Measurements from ENCODE around the gene NDUFV2.

NDUFV2 gene

GRCh38 chr18:9175115-9175514, 72.6 kb downstream of the NDUFV2 start:
- no peak overlapping the region for H3K4me3 ChIP-seq (ENCODE audit: insufficient read depth, low read length, poor library complexity, severe bottlenecking)
- H3K27me3 ChIP-seq (ENCODE audit: low read length) = no peaks in the 10 kb centered on the region
- H3K4me2 ChIP-seq (ENCODE audit: low read depth, low read length, poor library complexity, severe bottlenecking) = no peak overlapping the region
- peaks cover 69% of the 10 kb centered on the region for H3K79me2 ChIP-seq (ENCODE audit: insufficient read depth, low read length)
- H4K20me1 ChIP-seq (ENCODE audit: low read depth, low read length) = no peaks in the 10 kb centered on the region; the same call in 1 of the 2 replicates
- no peaks in the 10 kb centered on the region for H3K9me2 ChIP-seq (replicated peaks; ENCODE audit: insufficient read depth, low read length)
- H3K9ac ChIP-seq (ENCODE audit: low read length) = no peak overlapping the region
- no peak overlapping the region for H2AFZ ChIP-seq (ENCODE audit: low read depth, low read length, severe bottlenecking)
- TF ChIP-seq, protein P1, sequence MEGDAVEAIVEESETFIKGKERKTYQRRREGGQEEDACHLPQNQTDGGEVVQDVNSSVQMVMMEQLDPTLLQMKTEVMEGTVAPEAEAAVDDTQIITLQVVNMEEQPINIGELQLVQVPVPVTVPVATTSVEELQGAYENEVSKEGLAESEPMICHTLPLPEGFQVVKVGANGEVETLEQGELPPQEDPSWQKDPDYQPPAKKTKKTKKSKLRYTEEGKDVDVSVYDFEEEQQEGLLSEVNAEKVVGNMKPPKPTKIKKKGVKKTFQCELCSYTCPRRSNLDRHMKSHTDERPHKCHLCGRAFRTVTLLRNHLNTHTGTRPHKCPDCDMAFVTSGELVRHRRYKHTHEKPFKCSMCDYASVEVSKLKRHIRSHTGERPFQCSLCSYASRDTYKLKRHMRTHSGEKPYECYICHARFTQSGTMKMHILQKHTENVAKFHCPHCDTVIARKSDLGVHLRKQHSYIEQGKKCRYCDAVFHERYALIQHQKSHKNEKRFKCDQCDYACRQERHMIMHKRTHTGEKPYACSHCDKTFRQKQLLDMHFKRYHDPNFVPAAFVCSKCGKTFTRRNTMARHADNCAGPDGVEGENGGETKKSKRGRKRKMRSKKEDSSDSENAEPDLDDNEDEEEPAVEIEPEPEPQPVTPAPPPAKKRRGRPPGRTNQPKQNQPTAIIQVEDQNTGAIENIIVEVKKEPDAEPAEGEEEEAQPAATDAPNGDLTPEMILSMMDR (IDR thresholded peaks at IDR 0.05; ENCODE audit: insufficient read depth, low read length, poor library complexity, severe bottlenecking) = no peak
- TF ChIP-seq EZH2phosphoT487 (conservative IDR thresholded peaks at IDR 0.05; ENCODE audit: low read length) = no peak
- H3F3A ChIP-seq (ENCODE audit: insufficient read depth) = no peaks in the 10 kb centered on the region
- H3K9me3 ChIP-seq (ENCODE audit: insufficient read depth, low read length) = no peaks in the 10 kb centered on the region
- H3K27ac ChIP-seq (ENCODE audit: low read depth, low read length) = no peak overlapping the region
- no peaks in the 10 kb centered on the region for H3K36me3 ChIP-seq (ENCODE audit: low read length)

- H3K79me2 ChIP-seq (ENCODE audit: insufficient read depth, low read length) = peaks cover 81% of the 10 kb centered on the region
- H3K9ac ChIP-seq (ENCODE audit: low read length) = no peak overlapping the region
- no peaks in the 10 kb centered on the region for H3K36me3 ChIP-seq (ENCODE audit: low read length)
- H4K20me1 ChIP-seq (ENCODE audit: low read depth, low read length) = no peaks in the 10 kb centered on the region; the same call in 1 of the 2 replicates
- H2AFZ ChIP-seq (ENCODE audit: low read depth, low read length, severe bottlenecking) = no peak overlapping the region
- H3K4me2 ChIP-seq (ENCODE audit: low read depth, low read length, poor library complexity, severe bottlenecking) = no peak overlapping the region
- H3K9me2 ChIP-seq (replicated peaks; ENCODE audit: insufficient read depth, low read length) = no peaks in the 10 kb centered on the region
- no peak overlapping the region for H3K4me3 ChIP-seq (ENCODE audit: insufficient read depth, low read length, poor library complexity, severe bottlenecking)
- H3K27me3 ChIP-seq (ENCODE audit: low read length) = no peaks in the 10 kb centered on the region
- no peak for TF ChIP-seq EZH2phosphoT487 (conservative IDR thresholded peaks at IDR 0.05; ENCODE audit: low read length)
- TF ChIP-seq, protein P1 (IDR thresholded peaks at IDR 0.05; ENCODE audit: insufficient read depth, low read length, poor library complexity, severe bottlenecking) = no peak
- no peaks in the 10 kb centered on the region for H3K9me3 ChIP-seq (ENCODE audit: insufficient read depth, low read length)
- H3K27ac ChIP-seq (ENCODE audit: low read depth, low read length) = no peak overlapping the region
- no peaks in the 10 kb centered on the region for H3F3A ChIP-seq (ENCODE audit: insufficient read depth)
These were observed 74.5 kb downstream of the NDUFV2 start for GRCh38 chr18:9177031-9177430.

DNA sequence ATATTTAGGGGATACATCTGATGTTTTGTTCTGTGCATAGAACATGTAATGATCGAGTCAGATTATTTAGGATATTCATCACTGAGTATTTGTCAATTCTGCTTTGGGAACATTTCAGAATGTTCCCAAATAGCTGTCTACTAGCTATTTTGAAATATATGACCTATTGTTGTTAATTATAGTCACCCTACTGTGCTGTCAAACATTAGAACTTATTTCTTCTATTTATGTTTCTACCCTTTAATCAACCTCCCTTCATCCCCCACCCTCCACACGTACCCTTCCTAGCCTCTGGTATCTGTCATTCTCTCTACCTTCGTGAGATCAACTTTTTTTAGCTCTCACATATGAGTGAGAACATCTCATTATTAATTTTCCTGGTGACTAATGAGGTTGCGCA, 75.0 kb downstream of the NDUFV2 start:
- no peaks in the 10 kb centered on the region for H3K9me3 ChIP-seq (ENCODE audit: insufficient read depth, low read length)
- H3K4me2 ChIP-seq (ENCODE audit: low read depth, low read length, poor library complexity, severe bottlenecking) = no peak overlapping the region
- no peaks in the 10 kb centered on the region for H3F3A ChIP-seq (ENCODE audit: insufficient read depth)
- no peak for TF ChIP-seq EZH2phosphoT487 (conservative IDR thresholded peaks at IDR 0.05; ENCODE audit: low read length)
- TF ChIP-seq, protein P1 (IDR thresholded peaks at IDR 0.05; ENCODE audit: insufficient read depth, low read length, poor library complexity, severe bottlenecking) = no peak
- no peaks in the 10 kb centered on the region; the same call in 1 of the 2 replicates for H4K20me1 ChIP-seq (ENCODE audit: low read depth, low read length)
- peaks cover 2% of the 10 kb centered on the region; the same call in 1 of the 2 replicates for H3K36me3 ChIP-seq (ENCODE audit: low read length)
- no peaks in the 10 kb centered on the region for H3K27me3 ChIP-seq (ENCODE audit: low read length)
- H3K27ac ChIP-seq (ENCODE audit: low read depth, low read length) = no peak overlapping the region
- H2AFZ ChIP-seq (ENCODE audit: low read depth, low read length, severe bottlenecking) = no peak overlapping the region
- H3K4me3 ChIP-seq (ENCODE audit: insufficient read depth, low read length, poor library complexity, severe bottlenecking) = no peak overlapping the region
- H3K79me2 ChIP-seq (ENCODE audit: insufficient read depth, low read length) = peaks cover 78% of the 10 kb centered on the region
- H3K9me2 ChIP-seq (replicated peaks; ENCODE audit: insufficient read depth, low read length) = no peaks in the 10 kb centered on the region
- H3K9ac ChIP-seq (ENCODE audit: low read length) = no peak overlapping the region

Measured in SU-DHL-6 (cell line).